ENCODE results near the gene SLC2A10.

- TF ChIP-seq CTCF (conservative IDR thresholded peaks at IDR 0.05; ENCODE audit: low read depth, low read length) (no peak), EZH2 (IDR thresholded peaks at IDR 0.05; ENCODE audit: low read length, unreplicated experiment) (no peak)
Observed at GRCh38 chr20:46725186-46726165, 16.0 kb downstream of the SLC2A10 start.
